ENCODE data around the gene TMTC4. TPM values are rescaled to one million over a fixed set of nuclear protein-coding genes. Genes with fewer than 3 reads are reported as not detected.
"Not testable (repeated sequence)": the region's sequence is repeated elsewhere in the genome, so short reads cannot be mapped to it uniquely, and the experiment has no call there.

The TMTC4 gene
- 31.3 TPM for total RNA-seq

GRCh38 chr13:100674572-100674871 is at the start of gene TMTC4:
Gene TMTC4 (minus strand): TSS chr13:100674795. CDS start chr13:100670362, 4,433 bp downstream.
- DNase-seq: no peak

GRCh38 chr13:100722517-100722916 is 47.9 kb upstream of the TMTC4 start:
- DNase-seq: no peak

- peak; percentile 43 for DNase-seq
These were observed 47.4 kb upstream of the TMTC4 start for GRCh38 chr13:100721885-100722512.

- no peak for DNase-seq
These were observed 41.0 kb upstream of the TMTC4 start for GRCh38 chr13:100715604-100716003.

GRCh38 chr13:100714478-100714877 is 39.9 kb upstream of the TMTC4 start:
- no peak for DNase-seq

- DNase-seq: no peak
These were observed 35.6 kb upstream of the TMTC4 start for GRCh38 chr13:100710176-100710575.

- no peak for DNase-seq
These were observed 33.5 kb upstream of the TMTC4 start for GRCh38 chr13:100707818-100708740.

- DNase-seq: not testable (repeated sequence)
These were observed 23.7 kb upstream of the TMTC4 start for GRCh38 chr13:100698331-100698730.

- DNase-seq: no peak
These were observed 20.8 kb upstream of the TMTC4 start for GRCh38 chr13:100695509-100695773.

GRCh38 chr13:100694722-100695508 is 20.3 kb upstream of the TMTC4 start:
- peak; percentile 18 for DNase-seq

- no peak for DNase-seq
These were observed 14.6 kb upstream of the TMTC4 start for GRCh38 chr13:100689191-100689590.

GRCh38 chr13:100680131-100680530 is 5.5 kb upstream of the TMTC4 start:
- DNase-seq: no peak

- not testable (repeated sequence) for DNase-seq
These were observed 2.5 kb upstream of the TMTC4 start for GRCh38 chr13:100677128-100677527.

- no peak for DNase-seq
These were observed 1.1 kb upstream of the TMTC4 start for GRCh38 chr13:100675661-100676129.

GRCh38 chr13:100674872-100675660 is 471 bp upstream of the TMTC4 start:
- DNase-seq: peak; percentile 99

GRCh38 chr13:100673713-100674571 is 653 bp downstream of the TMTC4 start:
- DNase-seq: peak; percentile 73

GRCh38 chr13:100673376-100673712 is 1.3 kb downstream of the TMTC4 start:
- DNase-seq: no peak

GRCh38 chr13:100671389-100672182 is 3.0 kb downstream of the TMTC4 start:
- no peak for DNase-seq

GRCh38 chr13:100668408-100668807 is 6.2 kb downstream of the TMTC4 start:
- DNase-seq: no peak

GRCh38 chr13:100667894-100668293 is 6.7 kb downstream of the TMTC4 start:
- no peak for DNase-seq
